DLD1 (cell line): Measurements from ENCODE around the gene PFKL.
"Not testable (repeated sequence)": the region's sequence is repeated elsewhere in the genome, so short reads cannot be mapped to it uniquely, and the experiment has no call there.

Experiments
- in situ Hi-C: cut with HindIII; loops from 2 replicates; pipeline ENCODE4 v1.10.0; 2017; ENCODE audit warnings: low sequenced_read_pairs

PFKL gene

GRCh38 chr21:44275041-44275440, 24.8 kb upstream of the PFKL start:
- in situ Hi-C loops = no loop called here

DNA sequence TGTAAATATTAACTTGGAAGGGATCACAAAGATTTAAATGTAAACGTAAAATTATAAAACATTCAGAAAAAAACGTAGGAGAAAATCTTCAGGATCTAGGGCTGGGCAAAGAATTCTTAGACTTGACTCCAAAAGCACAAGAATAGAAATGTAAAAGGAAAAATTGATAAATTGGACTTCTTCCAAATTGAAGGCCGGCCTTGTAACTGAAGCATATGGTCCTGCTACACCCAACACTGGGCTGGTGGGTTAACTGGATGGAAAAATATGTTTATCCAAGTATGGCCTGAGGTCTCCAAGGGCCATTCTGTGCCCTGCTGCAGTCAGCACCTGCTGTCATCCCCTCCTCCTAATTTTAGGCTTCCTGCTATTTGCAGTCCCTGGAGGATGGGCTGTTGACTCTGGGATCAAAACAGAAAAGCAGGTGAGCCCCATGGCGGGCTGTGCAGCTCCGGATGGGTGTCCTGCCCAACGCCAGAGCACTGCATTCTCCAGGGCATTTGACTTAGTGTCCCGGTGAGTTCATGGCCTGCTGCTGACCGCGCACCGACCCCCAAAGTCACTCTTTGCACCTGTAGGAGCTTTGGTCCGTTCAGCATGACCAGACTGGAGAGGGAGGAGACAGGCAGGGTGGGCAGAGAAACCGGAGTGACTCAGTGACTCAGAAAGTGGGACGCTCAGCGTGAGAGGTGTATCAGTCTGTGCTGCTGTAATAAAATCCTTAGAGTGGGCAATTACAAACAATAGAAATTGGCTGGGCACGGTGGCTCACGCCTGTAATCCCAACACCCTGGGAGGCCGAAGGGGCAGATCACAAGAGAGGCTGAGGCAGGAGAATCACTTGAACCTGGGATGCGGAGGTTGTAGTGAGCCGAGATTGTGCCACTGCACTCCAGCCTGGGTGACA, 20.2 kb upstream of the PFKL start:
- in situ Hi-C loops = no loop called here

DNA sequence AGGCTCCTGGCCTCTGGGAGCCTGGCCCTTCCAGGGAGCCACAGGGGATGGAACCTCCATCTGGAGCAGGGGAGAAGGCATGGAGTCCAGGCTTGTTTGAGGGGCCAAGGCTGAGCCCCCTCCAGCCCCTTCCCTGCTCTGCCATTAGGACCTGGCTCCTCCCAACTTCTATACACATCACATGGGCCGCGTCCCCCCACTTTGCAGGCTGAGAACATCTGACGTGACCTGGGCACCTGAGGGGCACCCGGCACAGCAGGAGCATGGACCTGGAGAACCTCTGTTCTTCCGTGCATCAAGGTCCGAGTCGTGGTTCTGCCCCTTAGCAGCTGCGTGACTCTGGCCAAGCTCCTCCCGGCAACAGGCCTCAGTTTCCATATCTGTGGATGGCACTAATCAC, 18.1 kb upstream of the PFKL start:
- in situ Hi-C loops = no loop called here

DNA sequence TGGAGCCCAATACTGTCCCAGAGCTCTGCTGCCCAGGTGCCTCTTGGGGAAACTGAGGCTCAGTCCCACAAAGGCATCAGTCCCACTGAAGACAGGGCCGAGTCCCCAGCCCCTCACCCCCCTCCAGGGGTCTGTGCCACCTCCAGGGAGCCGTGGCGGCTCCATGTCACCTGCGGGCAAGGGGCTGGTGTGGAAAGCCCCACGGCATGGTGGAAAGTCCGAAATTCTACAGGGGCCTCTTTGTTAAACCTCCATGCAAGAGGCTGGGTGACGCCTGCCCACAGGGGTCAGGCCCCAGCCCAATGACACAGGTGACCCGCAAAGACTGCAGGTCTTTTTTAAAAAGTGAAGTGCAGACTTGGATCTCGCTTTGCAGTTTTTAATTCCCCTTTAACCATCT, 17.5 kb upstream of the PFKL start:
- in situ Hi-C loops = no loop called here

- in situ Hi-C loops = not testable (repeated sequence)
Measured at GRCh38 chr21:44283211-44283785, 16.6 kb upstream of the PFKL start.

- in situ Hi-C loops = no loop called here
Measured at GRCh38 chr21:44283948-44284347, 15.9 kb upstream of the PFKL start.

DNA sequence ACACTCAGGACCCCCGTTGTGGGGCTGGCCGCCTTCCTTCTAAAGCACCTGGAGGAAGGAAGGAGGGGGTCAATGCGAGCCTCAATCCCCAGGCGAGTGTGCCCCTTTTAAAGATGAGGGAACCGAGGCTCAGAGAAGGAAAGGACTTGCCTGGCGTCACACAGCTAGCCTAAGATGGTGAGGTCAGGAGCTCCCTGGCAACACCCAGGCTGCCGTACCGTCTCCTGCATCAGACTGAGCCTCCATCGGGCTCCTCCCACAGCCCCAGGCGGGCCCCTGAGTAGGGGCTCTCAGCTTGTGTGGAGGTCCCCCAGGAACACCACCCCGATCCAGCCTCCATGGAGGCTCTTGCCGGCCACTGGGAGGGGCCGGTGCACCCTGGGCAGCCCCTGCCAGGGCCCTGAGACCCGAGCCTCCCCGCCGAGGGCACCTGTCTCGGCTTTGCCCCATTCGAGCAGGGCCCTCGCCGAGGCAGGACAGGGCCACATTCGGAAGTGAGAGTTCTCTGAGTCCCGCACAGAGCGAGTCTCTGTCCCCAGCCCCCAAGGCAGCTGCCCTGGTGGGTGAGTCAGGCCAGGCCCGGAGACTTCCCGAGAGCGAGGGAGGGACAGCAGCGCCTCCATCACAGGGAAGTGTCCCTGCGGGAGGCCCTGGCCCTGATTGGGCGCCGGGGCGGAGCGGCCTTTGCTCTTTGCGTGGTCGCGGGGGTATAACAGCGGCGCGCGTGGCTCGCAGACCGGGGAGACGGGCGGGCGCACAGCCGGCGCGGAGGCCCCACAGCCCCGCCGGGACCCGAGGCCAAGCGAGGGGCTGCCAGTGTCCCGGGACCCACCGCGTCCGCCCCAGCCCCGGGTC, 14.5 kb upstream of the PFKL start, which contains the start of gene AIRE:
Gene AIRE (plus strand): TSS at position 739 of the 855 bp plus-strand sequence. CDS start 131 bp downstream, outside the sequence.
- in situ Hi-C loops = no loop called here

DNA sequence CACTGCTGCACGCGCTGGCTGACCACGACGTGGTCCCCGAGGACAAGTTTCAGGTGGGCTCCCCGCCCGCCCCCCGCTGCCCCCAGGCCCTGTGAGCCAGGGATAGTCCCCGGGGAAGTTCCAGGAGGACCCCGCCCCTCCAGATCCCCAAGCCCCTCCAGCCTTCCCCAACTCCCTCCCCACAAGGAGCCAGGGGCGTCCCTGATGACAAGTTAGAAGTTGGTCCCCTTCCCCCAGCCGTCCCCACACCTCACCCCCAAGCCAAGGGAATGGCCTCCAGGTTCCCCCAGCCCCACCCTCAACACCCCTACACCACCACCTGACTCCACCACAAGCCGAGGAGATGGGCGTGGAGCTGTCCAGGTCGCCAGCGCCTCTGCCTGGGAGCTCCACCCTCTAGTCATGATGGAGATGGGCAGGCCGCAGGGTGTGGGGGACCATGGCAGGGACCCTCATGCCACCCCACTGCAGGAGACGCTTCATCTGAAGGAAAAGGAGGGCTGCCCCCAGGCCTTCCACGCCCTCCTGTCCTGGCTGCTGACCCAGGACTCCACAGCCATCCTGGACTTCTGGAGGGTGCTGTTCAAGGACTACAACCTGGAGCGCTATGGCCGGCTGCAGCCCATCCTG, 13.7 kb upstream of the PFKL start:
- in situ Hi-C loops = no loop called here

DNA sequence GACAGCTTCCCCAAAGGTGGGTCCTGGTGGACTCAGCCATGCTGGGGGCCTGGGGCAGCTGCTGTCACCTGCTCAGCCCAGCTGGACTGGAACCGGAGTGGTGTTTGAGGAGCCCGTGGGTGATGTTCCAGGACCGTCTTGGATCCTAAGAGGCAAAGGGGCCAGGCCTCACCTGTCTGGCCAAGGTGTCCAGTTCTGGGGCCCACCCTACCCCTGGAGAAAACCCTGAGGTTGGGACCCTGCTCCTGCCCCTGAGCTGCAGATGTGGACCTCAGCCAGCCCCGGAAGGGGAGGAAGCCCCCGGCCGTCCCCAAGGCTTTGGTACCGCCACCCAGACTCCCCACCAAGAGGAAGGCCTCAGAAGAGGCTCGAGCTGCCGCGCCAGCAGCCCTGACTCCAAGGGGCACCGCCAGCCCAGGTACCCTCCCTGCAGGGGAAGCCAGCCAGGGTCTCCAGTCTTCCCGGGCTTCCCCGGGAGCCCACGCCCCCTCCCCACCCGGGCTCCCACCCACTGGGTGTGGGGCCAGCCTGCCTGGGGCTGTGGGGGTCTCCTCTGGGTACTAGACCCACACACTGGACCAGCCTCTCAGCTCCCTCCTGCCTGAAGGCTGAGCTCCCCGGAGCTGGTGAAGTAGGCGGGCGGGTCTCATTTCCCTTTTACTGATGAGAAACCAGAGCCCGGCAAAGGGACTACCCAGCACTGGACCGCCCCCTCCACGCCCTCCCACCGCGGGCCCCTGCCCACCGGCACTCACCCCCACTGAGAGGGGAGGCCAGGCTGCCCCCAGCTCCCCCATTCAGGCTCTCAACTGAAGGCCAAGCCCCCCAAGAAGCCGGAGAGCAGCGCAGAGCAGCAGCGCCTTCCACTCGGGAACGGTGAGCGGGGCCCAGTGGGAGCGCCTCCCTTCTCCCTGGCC, 12.9 kb upstream of the PFKL start:
- in situ Hi-C loops = no loop called here

DNA sequence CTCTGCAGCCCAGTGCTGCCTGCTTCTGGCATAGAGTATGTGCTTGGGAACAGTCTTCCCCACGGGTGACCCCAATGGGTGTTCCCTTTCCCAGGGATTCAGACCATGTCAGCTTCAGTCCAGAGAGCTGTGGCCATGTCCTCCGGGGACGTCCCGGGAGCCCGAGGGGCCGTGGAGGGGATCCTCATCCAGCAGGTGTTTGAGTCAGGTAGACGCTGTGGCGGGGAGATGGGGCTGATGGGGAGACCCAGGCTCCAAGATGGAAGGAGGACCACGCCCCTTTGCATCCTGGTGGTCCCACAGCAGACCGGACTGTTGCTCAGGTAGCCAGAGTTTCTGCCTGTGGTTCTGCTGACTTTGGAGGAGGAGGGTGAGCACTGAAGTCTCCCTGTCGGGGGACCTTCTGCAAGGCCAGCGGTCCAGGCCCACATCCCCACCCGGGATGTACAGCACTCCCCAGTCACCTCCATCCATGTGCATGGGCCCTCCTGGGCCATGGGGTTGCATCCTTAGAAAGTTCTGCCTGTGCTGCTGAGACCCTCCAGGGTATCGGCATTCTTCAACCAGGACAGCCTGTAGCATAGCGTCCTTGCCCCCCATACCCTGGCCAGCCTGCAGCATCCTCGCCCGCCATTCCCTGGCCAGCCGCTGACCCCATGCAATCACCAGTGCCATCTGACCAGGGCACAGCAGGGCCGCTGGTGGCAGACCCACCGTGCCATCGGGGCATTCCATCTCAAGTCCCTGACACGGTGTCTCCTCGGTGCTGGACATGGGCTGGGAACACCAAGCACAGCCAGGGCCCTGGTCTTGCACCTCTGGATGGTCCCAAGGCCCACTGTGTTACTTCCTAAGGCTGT, 11.4 kb upstream of the PFKL start:
- in situ Hi-C loops = no loop called here

DNA sequence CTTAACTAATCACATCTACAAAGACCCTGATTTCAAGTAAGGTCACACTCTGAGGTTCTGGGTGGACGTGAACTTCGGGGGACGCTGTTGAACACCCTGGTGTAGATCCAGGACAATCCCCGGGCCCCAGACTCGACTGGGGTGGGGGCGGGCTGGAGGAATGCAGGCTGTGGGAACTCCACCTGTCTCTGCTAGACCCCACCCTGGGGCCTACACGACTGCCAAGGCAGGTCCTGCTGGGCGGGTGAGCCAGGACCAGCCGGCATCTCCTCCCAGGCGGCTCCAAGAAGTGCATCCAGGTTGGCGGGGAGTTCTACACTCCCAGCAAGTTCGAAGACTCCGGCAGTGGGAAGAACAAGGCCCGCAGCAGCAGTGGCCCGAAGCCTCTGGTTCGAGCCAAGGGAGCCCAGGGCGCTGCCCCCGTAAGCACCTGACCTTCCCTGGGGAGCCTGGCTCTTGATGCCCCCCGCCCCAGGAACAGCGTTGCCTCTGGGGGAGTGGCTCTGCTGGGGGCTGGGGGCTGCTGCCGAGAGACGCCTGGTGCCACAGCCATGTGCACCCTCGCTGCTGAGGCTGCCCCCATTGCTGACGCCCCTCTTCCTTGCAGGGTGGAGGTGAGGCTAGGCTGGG, 10.4 kb upstream of the PFKL start:
- in situ Hi-C loops = no loop called here

GRCh38 chr21:44290327-44291077, 9.4 kb upstream of the PFKL start:
- in situ Hi-C loops = no loop called here

GRCh38 chr21:44291078-44291935, 8.5 kb upstream of the PFKL start:
- in situ Hi-C loops = no loop called here

DNA sequence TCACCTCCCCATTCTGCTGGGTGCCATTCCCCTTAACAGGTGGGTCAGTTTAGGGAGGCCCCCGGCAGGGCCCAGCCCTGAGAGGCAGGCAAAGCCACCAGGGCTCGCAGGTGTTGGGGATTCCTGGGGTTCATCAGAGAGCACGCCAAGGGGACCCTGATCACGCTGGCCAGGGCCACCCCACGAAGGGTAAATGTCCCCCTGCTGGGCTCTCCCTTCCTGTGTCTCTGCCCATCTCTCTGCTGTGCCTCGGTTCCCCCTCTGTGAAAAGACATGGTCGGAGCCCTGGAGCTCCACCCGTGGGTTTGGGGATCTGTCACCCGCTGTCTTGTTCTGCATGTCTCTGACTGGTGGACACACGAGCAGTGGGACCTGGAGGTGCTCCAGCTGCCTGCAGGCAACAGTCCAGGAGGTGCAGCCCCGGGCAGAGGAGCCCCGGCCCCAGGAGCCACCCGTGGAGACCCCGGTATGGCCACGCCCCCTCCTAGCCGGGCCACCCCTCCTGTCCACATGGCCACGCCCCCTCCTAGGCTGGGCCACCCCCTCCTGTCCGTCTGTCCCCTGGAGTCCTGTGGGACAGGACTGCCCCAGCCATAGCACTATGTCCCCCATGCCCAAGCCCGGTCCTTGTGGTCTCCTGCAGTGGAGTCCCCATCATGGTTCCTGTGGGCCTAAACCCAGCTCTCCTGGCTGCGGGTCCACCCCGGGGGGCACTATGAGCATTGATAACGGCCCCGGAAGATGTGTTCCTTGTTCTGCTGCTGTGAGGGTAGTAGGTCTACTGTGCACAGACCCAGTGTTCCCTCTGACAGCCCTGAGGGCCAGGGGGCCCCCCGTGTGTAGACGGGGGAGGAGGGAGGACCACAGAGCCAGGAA, 7.7 kb upstream of the PFKL start:
- in situ Hi-C loops = no loop called here

- in situ Hi-C loops = no loop called here
Measured at GRCh38 chr21:44292812-44293195, 7.0 kb upstream of the PFKL start.
